WTC11 (cell line): ENCODE results near the gene ABHD3. TPM values are rescaled to one million over a fixed set of nuclear protein-coding genes. Genes with fewer than 3 reads are reported as not detected.

ENCODE experiments used
- ATAC-seq: fragments of 200-7000 bp; cut with Tn5 transposase; 2 replicates; pipeline ENCODE4 v1.10.0; 2021; ENCODE audit warnings: mild to moderate bottlenecking, moderate library complexity
- CTCF ChIA-PET: fragments of 300-600 bp; sonication (Branson Sonifier 250); formaldehyde crosslinking; loops from one replicate; lab custom pipeline; 2021; ENCODE audit warnings: antibody characterized with exemption; lab: Charles Lee
- POLR2A ChIA-PET: fragments of 350-600 bp; sonication (Branson Sonifier 250); formaldehyde crosslinking; loops from one replicate; lab custom pipeline; 2021; ENCODE audit warnings: antibody characterized with exemption; lab: Charles Lee
- DNase-seq: peaks from one replicate; pipeline ENCODE4 v3.0.0; 2021; ENCODE audit warnings: low spot score
- H3K27ac Mint-ChIP-seq: 2 replicates; pipeline ENCODE4 v1.8.0; 2021; ENCODE audit warnings: mixed read lengths
- H3K27me3 Mint-ChIP-seq: 2 replicates; pipeline ENCODE4 v1.8.0; 2021; ENCODE audit warnings: low read depth, mild to moderate bottlenecking, moderate library complexity, mixed read lengths
- H3K36me3 Mint-ChIP-seq: 2 replicates; pipeline ENCODE4 v1.8.0; 2021; ENCODE audit warnings: mixed read lengths
- H3K4me1 Mint-ChIP-seq: 2 replicates; pipeline ENCODE4 v1.8.0; 2022; ENCODE audit warnings: mixed read lengths
- H3K4me3 Mint-ChIP-seq: 2 replicates; pipeline ENCODE4 v1.8.0; 2021; ENCODE audit warnings: mild to moderate bottlenecking, moderate library complexity, mixed read lengths
- H3K9me3 Mint-ChIP-seq: 2 replicates; pipeline ENCODE4 v1.8.0; 2021; ENCODE audit warnings: mixed read lengths
- ARID4B ChIP-seq: sonication (generic); formaldehyde crosslinking; IDR thresholded peaks from 2 replicates; pipeline ENCODE4 v1.8.0; 2023; ENCODE audit warnings: missing genetic modification reagents, mild to moderate bottlenecking, borderline replicate concordance
- ATF1 ChIP-seq: sonication (generic); formaldehyde crosslinking; IDR thresholded peaks from 2 replicates; pipeline ENCODE4 v1.8.1; 2023; ENCODE audit warnings: mild to moderate bottlenecking, moderate library complexity, missing genetic modification reagents
- CBFB ChIP-seq: sonication (generic); formaldehyde crosslinking; IDR thresholded peaks from 2 replicates; pipeline ENCODE4 v1.8.1; 2022; ENCODE audit warnings: mild to moderate bottlenecking, low read depth, missing genetic modification reagents
- CREM ChIP-seq: sonication (generic); formaldehyde crosslinking; IDR thresholded peaks from 2 replicates; pipeline ENCODE4 v1.8.1; 2022; ENCODE audit warnings: mild to moderate bottlenecking, missing genetic modification reagents, moderate library complexity
- IRF2 ChIP-seq: sonication (generic); formaldehyde crosslinking; IDR thresholded peaks from 2 replicates; pipeline ENCODE4 v1.8.0; 2022; ENCODE audit warnings: low read depth, missing genetic modification reagents, borderline replicate concordance
- NFE2L1 ChIP-seq: sonication (generic); formaldehyde crosslinking; IDR thresholded peaks from 2 replicates; pipeline ENCODE4 v1.8.1; 2023; ENCODE audit warnings: missing genetic modification reagents
- PREB ChIP-seq: sonication (generic); formaldehyde crosslinking; IDR thresholded peaks from 2 replicates; pipeline ENCODE4 v1.8.1; 2022; ENCODE audit warnings: mild to moderate bottlenecking, missing genetic modification reagents, moderate library complexity, borderline replicate concordance
- RELA ChIP-seq: sonication (generic); formaldehyde crosslinking; IDR thresholded peaks from 2 replicates; pipeline ENCODE4 v1.8.1; 2022; ENCODE audit warnings: missing genetic modification reagents, mild to moderate bottlenecking, borderline replicate concordance
- RORB ChIP-seq: fragments of 250-450 bp; sonication (Bioruptor Pico); IDR thresholded peaks from 2 replicates; pipeline ENCODE4 v1.9.0; 2021; ENCODE audit warnings: mild to moderate bottlenecking
- SMAD3 ChIP-seq: sonication (generic); formaldehyde crosslinking; IDR thresholded peaks from 2 replicates; pipeline ENCODE4 v1.8.0; 2022; ENCODE audit warnings: missing genetic modification reagents, mild to moderate bottlenecking, borderline replicate concordance
- TEAD1 ChIP-seq: sonication (generic); formaldehyde crosslinking; IDR thresholded peaks from 2 replicates; pipeline ENCODE4 v1.8.0; 2022; ENCODE audit warnings: mild to moderate bottlenecking, missing genetic modification reagents
- TP53 ChIP-seq: sonication (generic); formaldehyde crosslinking; IDR thresholded peaks from 2 replicates; pipeline ENCODE4 v1.8.1; 2023; ENCODE audit warnings: mild to moderate bottlenecking, missing genetic modification reagents
- USF1 ChIP-seq: sonication (generic); formaldehyde crosslinking; IDR thresholded peaks from 2 replicates; pipeline ENCODE4 v1.8.0; 2022; ENCODE audit warnings: mild to moderate bottlenecking, missing genetic modification reagents
- ZNF263 ChIP-seq: sonication (generic); formaldehyde crosslinking; IDR thresholded peaks from 2 replicates; pipeline ENCODE4 v1.8.1; 2022; ENCODE audit warnings: low read depth, mild to moderate bottlenecking, moderate library complexity, missing genetic modification reagents
- ZNF281 ChIP-seq: sonication (generic); formaldehyde crosslinking; IDR thresholded peaks from 2 replicates; pipeline ENCODE4 v1.8.0; 2023; ENCODE audit warnings: mild to moderate bottlenecking, missing genetic modification reagents
- ZNF416 ChIP-seq: fragments of 250-450 bp; sonication (Bioruptor Pico); IDR thresholded peaks from 2 replicates; pipeline ENCODE4 v1.9.0; 2021; ENCODE audit warnings: mild to moderate bottlenecking, inconsistent platforms
- ZNF671 ChIP-seq: fragments of 250-450 bp; sonication (Bioruptor Pico); IDR thresholded peaks from 2 replicates; pipeline ENCODE4 v1.8.0; 2021; ENCODE audit warnings: mild to moderate bottlenecking
- total RNA-seq: library from RNA; stranded (reverse); gene quantifications from 3 replicates; pipeline ENCODE4 v1.2.3, GENCODE V29; 2021
- TF ChIP-seq, protein P1 (sequence below): sonication (generic); formaldehyde crosslinking; conservative IDR thresholded peaks from 2 replicates; pipeline ENCODE4 v1.8.1; 2023; ENCODE audit warnings: mild to moderate bottlenecking, low read depth, missing genetic modification reagents, moderate library complexity
- TF ChIP-seq, protein P2 (sequence below): sonication (generic); formaldehyde crosslinking; IDR thresholded peaks from 2 replicates; pipeline ENCODE4 v1.8.1; 2023; ENCODE audit warnings: mild to moderate bottlenecking, missing genetic modification reagents

ABHD3 gene
- total RNA-seq, 1 experiment from 2014 or later = 11.1 TPM

DNA sequence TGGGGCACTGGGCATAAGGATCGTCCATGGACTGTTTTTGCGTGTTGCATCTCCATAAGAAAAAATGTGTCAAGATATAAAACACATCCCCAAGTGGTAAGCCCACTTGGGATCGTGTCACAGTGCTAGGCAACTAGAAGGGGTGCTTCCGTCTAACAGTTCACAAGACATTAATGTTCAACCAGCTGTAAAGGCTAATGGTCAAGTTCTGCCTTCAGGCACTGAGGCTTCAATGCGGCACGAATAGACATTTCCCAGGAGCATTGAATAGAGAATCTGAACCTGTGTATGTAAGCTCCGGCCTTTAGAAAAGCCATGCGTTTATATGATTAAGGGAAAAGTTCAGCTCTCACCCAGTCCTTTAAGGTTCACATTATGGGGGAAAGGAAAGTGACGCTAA is 42.0 kb downstream of the ABHD3 start:
- Mint-ChIP-seq H3K4me3 (no peak overlapping the region), H3K27me3 (no peaks in the 10 kb centered on the region), H3K27ac (no peak overlapping the region), H3K9me3 (no peaks in the 10 kb centered on the region)
- ATAC-seq = no peak
- POLR2A ChIA-PET = no interaction called here
- CTCF ChIA-PET = no interaction called here
- TF ChIP-seq ATF1 (CRISPR knock-in tag) (no peak), SMAD3 (CRISPR knock-in tag) (no peak), PREB (CRISPR knock-in tag) (no peak), RELA (CRISPR knock-in tag) (no peak), CBFB (CRISPR knock-in tag) (no peak), IRF2 (CRISPR knock-in tag) (no peak), ARID4B (no peak), RORB (CRISPR knock-in tag) (no peak), ZNF671 (CRISPR knock-in tag) (no peak), ZNF281 (CRISPR knock-in tag) (no peak)
- TF ChIP-seq, protein P1, sequence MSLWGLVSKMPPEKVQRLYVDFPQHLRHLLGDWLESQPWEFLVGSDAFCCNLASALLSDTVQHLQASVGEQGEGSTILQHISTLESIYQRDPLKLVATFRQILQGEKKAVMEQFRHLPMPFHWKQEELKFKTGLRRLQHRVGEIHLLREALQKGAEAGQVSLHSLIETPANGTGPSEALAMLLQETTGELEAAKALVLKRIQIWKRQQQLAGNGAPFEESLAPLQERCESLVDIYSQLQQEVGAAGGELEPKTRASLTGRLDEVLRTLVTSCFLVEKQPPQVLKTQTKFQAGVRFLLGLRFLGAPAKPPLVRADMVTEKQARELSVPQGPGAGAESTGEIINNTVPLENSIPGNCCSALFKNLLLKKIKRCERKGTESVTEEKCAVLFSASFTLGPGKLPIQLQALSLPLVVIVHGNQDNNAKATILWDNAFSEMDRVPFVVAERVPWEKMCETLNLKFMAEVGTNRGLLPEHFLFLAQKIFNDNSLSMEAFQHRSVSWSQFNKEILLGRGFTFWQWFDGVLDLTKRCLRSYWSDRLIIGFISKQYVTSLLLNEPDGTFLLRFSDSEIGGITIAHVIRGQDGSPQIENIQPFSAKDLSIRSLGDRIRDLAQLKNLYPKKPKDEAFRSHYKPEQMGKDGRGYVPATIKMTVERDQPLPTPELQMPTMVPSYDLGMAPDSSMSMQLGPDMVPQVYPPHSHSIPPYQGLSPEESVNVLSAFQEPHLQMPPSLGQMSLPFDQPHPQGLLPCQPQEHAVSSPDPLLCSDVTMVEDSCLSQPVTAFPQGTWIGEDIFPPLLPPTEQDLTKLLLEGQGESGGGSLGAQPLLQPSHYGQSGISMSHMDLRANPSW (CRISPR knock-in tag) = no peak
- TF ChIP-seq, protein P2, sequence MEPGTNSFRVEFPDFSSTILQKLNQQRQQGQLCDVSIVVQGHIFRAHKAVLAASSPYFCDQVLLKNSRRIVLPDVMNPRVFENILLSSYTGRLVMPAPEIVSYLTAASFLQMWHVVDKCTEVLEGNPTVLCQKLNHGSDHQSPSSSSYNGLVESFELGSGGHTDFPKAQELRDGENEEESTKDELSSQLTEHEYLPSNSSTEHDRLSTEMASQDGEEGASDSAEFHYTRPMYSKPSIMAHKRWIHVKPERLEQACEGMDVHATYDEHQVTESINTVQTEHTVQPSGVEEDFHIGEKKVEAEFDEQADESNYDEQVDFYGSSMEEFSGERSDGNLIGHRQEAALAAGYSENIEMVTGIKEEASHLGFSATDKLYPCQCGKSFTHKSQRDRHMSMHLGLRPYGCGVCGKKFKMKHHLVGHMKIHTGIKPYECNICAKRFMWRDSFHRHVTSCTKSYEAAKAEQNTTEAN (CRISPR knock-in tag) = no peak
- TF ChIP-seq, all 79 proteins: peak for 0
- H3K36me3 Mint-ChIP-seq = no peaks in the 10 kb centered on the region
- H3K4me1 Mint-ChIP-seq = no peaks in the 10 kb centered on the region
- DNase-seq = no peak

- no peak overlapping the region for H3K27ac Mint-ChIP-seq
- no peak for ATAC-seq
- no peak overlapping the region for H3K4me3 Mint-ChIP-seq
- ChIA-PET CTCF (interaction anchor here (0.9 kb wide), 1 partner anchor 60 kb away, joined by 3 read pairs; the partner anchor contains the start of gene ESCO1), POLR2A (no interaction called here)
- no peak for DNase-seq
- H3K9me3 Mint-ChIP-seq = no peaks in the 10 kb centered on the region
- no peaks in the 10 kb centered on the region for H3K4me1 Mint-ChIP-seq
- H3K36me3 Mint-ChIP-seq = 0 out of 2 replicates have a peak, but pooled peaks cover 2% of the 10 kb centered on the region
- no peaks in the 10 kb centered on the region for H3K27me3 Mint-ChIP-seq
- TF ChIP-seq CREM (CRISPR knock-in tag) = no peak
- TF ChIP-seq, protein P2 (CRISPR knock-in tag) = no peak
- TF ChIP-seq ZNF416 = no peak
- no peak for TF ChIP-seq TP53
- TF ChIP-seq PREB (CRISPR knock-in tag) = no peak
- TF ChIP-seq ZNF263 (CRISPR knock-in tag) = no peak
- no peak for TF ChIP-seq IRF2 (CRISPR knock-in tag)
- no peak for TF ChIP-seq NFE2L1 (CRISPR knock-in tag)
- TF ChIP-seq USF1 (CRISPR knock-in tag) = no peak
- no peak for TF ChIP-seq TEAD1 (CRISPR knock-in tag)
These were observed 44.5 kb downstream of the ABHD3 start for GRCh38 chr18:21660078-21660477.
